Fibroblast of mammary gland (primary cell): Measurements from ENCODE around the gene PHTF1.
"Not testable (repeated sequence)": the region's sequence is repeated elsewhere in the genome, so short reads cannot be mapped to it uniquely, and the experiment has no call there.

ENCODE experiments used
- DNase-seq: peaks from one replicate; pipeline ENCODE4 v3.0.0-alpha.2; 2010; ENCODE audit warnings: low read depth
- H3K4me3 ChIP-seq: 2 replicates; pipeline ENCODE4 v1.5.1; 2011; ENCODE audit warnings: low read depth, mild to moderate bottlenecking, low read length, moderate library complexity; ENCODE audit not compliant: control insufficient read depth
- TF ChIP-seq, protein P1 (sequence below): conservative IDR thresholded peaks from 2 replicates; pipeline ENCODE4 v1.5.1; 2011; ENCODE audit warnings: low read depth, low read length, inconsistent platforms; ENCODE audit not compliant: control insufficient read depth, insufficient read depth

Gene PHTF1

DNA sequence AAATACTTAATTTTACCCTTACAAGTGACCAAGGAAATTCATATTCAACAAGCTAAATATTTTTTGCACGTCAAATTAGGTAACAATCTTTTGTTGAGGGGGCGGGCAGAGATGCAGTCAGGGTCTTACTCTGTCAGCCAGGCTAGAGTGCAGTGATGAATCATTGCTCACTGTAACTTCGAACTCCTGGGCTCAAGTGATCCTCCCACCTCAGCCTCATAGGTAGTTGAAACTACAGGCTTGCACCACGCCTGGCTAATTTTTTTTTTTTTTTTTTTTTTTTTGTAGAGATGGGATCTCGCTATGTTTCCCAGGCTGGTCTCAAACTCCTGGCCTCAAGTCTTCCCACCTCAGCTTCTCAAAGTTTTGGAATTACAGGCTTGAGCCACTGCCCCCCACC lies 26.5 kb downstream of the PHTF1 start:
- no peak for DNase-seq

DNA sequence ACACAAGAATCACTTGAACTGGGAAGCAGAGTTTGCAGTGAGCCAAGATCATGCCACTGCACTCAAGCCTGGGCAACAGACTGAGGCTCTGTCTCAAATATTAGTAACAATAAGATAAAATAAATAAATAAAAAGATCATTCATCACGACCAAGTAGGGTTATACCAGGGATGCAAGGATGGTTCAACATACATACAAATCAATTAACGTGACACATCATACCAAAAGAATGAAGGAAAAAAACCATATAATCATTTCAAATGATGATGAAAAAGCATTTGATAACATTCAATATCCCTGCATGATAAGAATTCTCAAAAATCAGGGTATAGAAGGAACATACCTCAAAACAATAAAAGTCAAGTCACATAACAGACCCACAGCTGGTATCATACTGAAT lies 38.3 kb downstream of the PHTF1 start:
- TF ChIP-seq, protein P1, sequence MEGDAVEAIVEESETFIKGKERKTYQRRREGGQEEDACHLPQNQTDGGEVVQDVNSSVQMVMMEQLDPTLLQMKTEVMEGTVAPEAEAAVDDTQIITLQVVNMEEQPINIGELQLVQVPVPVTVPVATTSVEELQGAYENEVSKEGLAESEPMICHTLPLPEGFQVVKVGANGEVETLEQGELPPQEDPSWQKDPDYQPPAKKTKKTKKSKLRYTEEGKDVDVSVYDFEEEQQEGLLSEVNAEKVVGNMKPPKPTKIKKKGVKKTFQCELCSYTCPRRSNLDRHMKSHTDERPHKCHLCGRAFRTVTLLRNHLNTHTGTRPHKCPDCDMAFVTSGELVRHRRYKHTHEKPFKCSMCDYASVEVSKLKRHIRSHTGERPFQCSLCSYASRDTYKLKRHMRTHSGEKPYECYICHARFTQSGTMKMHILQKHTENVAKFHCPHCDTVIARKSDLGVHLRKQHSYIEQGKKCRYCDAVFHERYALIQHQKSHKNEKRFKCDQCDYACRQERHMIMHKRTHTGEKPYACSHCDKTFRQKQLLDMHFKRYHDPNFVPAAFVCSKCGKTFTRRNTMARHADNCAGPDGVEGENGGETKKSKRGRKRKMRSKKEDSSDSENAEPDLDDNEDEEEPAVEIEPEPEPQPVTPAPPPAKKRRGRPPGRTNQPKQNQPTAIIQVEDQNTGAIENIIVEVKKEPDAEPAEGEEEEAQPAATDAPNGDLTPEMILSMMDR = no peak
- H3K4me3 ChIP-seq = no peak overlapping the region
- no peak for DNase-seq

More for the DNA sequence above, 26.5 kb downstream of the PHTF1 start:
- H3K4me3 ChIP-seq = no peak overlapping the region
- TF ChIP-seq, protein P1 = no peak

DNA sequence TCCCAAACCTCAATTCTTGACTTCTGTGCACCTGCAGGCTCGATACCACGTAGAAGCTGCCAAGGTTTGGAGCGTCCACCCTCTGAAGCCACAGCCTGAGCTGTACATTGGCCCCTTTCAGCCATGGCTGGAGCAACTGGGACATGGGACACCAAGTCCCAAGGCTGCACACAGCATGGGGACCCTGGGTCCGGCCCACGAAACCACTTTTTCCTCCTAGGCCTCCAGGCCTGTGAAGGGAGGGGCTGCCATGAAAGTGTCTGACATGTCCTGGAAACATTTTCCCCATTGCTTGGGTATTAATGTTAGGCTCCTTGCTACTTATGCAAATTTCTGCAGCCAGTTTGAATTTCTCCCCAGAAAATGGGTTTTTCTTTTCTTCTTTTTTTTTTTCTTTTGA lies 40.7 kb downstream of the PHTF1 start:
- not testable (repeated sequence) for H3K4me3 ChIP-seq, DNase-seq

DNA sequence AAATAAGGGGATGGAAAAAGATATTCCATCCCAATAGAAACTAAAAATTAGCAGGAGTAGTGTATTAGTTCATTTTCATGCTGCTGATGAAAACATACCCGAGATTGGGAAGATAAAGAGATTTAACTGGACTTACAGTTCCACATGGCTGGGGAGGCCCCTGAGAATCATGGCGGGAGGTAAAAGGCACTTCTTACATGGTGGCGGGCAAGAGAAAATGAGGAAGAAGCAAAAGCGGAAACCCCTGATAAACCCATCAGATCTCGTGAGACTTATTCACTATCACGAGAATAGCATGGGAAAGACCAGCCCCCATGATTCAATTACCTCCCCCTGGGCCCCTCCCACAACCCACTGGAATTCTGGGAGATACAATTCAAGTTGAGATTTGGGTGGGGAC lies 41.8 kb downstream of the PHTF1 start:
- not testable (repeated sequence) for DNase-seq

DNA sequence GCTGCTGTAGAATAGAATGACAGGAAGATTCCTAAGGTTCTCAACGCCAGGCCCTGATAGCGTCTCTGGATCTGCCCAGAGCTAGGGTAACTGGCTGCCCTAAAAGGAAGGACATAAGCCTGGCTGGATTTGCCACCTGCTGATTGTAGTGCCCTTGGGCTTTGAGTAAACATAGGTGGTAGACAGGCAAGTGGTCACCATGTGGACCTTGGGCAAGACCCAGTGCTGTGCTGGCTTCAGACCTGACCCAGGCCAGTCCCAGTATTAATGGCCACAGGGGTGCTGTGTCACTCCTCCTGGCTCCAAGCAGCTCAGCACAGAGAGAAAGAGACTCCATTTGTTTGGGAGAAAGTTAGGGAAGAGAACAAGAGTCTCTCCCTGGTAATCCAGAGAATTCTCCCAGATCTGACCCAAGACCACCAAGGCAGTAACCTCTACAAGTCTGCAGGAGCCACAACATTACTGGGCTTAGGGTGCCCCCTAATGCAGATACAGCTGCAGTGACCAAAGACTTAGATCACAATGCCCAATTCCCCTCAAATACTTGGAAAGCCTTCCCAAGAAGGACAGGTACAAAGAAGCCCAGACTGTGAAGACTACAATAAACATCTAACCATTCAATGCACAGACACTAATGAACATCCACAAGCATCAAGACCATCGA lies 44.5 kb downstream of the PHTF1 start:
- TF ChIP-seq, protein P1 = peak; percentile 1
- no peak overlapping the region for H3K4me3 ChIP-seq
- peak; percentile 3 for DNase-seq

More for the DNA sequence above, 41.8 kb downstream of the PHTF1 start:
- not testable (repeated sequence) for H3K4me3 ChIP-seq

DNA sequence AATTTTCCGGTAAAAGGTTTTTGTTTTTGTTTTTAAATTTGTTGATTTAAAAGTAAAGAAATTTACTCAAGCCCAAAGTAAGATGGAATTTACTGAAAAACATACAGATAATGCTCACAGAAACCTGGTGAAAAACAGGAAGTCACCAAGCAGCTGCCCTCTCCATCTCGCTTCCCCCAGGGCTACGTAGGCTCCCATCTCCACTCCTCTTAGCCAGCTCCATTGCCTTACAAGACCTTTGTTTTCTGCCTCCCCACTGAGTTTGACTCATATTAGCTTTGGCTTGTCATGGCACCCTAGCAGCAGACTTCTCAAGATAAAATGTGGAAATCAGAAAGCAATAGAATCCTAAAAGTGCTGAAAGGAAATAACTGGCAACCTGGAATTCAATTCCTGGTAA lies 57.9 kb downstream of the PHTF1 start:
- H3K4me3 ChIP-seq = no peak overlapping the region
- DNase-seq = no peak
- TF ChIP-seq, protein P1 = no peak

DNA sequence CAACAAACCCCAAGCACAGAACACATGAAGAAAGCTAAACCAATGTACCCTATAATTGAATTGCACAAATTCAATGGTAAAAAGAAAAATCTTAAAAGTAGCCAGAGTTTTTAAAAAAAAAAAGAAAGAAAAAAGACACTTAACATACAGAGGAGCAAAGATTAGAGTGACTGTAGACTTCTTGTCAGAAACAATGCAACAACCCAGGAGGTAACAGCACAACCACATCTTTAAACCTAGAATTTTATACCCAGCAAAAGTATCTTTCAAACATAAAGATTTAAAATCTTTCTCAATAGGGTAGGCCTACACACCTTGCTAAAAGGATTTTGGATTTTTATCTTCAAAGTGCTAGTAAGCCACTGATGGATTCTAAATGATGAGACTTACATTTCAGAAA lies 64.4 kb downstream of the PHTF1 start:
- TF ChIP-seq, protein P1 = no peak
- DNase-seq = no peak
- H3K4me3 ChIP-seq = no peak overlapping the region

DNA sequence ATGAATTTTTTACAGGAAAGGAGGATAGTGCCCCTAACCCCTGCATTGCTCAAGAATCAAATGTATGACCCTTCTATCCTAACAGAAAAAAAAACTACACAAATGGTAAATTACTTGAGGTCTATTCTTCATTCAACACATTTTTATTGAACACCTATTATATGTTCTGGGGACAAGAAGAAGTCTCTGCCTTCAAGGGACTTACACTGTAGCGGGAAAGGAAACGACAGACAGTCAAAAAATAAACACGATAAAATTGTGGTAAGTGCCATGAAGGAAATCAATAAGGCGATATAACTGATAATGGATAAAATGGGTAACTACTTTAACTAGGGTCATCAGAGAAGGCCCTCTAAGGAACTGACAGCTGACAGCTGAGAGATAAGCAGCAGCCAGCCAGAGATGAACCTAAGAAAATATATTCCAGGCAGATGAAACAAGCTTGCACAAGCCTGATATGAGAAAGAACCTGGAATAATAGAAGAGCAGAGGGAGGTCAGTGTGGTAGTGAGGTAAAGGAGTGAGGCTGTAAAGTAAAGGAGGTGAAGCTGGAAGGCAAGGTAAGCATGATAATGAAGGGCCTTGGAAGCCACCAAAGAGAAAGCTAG lies 66.4 kb downstream of the PHTF1 start:
- DNase-seq = no peak
- TF ChIP-seq, protein P1 = no peak
- no peak overlapping the region for H3K4me3 ChIP-seq
